ENCODE measurements around the gene ATP10B.
"Not testable (repeated sequence)": the region's sequence is repeated elsewhere in the genome, so short reads cannot be mapped to it uniquely, and the experiment has no call there.

ATP10B gene

GRCh38 chr5:160757194-160757593 is 94.8 kb downstream of the ATP10B start:
- no peak for DNase-seq (ENCODE audit: low read depth)

GRCh38 chr5:160750938-160751657 is 100.9 kb downstream of the ATP10B start:
- no peak for DNase-seq (ENCODE audit: low read depth)

- no peak for DNase-seq (ENCODE audit: low read depth)
Measured at GRCh38 chr5:160749682-160750081, 102.3 kb downstream of the ATP10B start.

- DNase-seq (ENCODE audit: low read depth), result no peak
Measured at GRCh38 chr5:160749026-160749425, 103.0 kb downstream of the ATP10B start.

- no peak for DNase-seq (ENCODE audit: low read depth)
Measured at GRCh38 chr5:160747987-160748386, 104.0 kb downstream of the ATP10B start.

GRCh38 chr5:160747559-160747958 is 104.5 kb downstream of the ATP10B start:
- DNase-seq (ENCODE audit: low read depth), result no peak

- no peak for DNase-seq (ENCODE audit: low read depth)
Measured at GRCh38 chr5:160744268-160745101, 107.5 kb downstream of the ATP10B start.

GRCh38 chr5:160743027-160743426 is 109.0 kb downstream of the ATP10B start:
- no peak for DNase-seq (ENCODE audit: low read depth)

- no peak for DNase-seq (ENCODE audit: low read depth)
Measured at GRCh38 chr5:160742446-160742845, 109.6 kb downstream of the ATP10B start.

GRCh38 chr5:160727296-160727997 is 124.6 kb downstream of the ATP10B start:
- DNase-seq (ENCODE audit: low read depth), result no peak

- DNase-seq (ENCODE audit: low read depth), result no peak
Measured at GRCh38 chr5:160726721-160727120, 125.3 kb downstream of the ATP10B start.

GRCh38 chr5:160720822-160721221 is 131.2 kb downstream of the ATP10B start:
- DNase-seq (ENCODE audit: low read depth), result no peak

GRCh38 chr5:160715508-160715907 is 136.5 kb downstream of the ATP10B start:
- DNase-seq (ENCODE audit: low read depth), result not testable (repeated sequence)

GRCh38 chr5:160703547-160704189 is 148.3 kb downstream of the ATP10B start:
- no peak for DNase-seq (ENCODE audit: low read depth)

- DNase-seq (ENCODE audit: low read depth), result no peak
Measured at GRCh38 chr5:160702934-160703333, 149.1 kb downstream of the ATP10B start.

GRCh38 chr5:160702311-160702803 is 149.7 kb downstream of the ATP10B start:
- DNase-seq (ENCODE audit: low read depth), result no peak

GRCh38 chr5:160701403-160701802 is 150.6 kb downstream of the ATP10B start:
- no peak for DNase-seq (ENCODE audit: low read depth)

GRCh38 chr5:160699301-160699700 is 152.7 kb downstream of the ATP10B start:
- DNase-seq (ENCODE audit: low read depth), result no peak

- DNase-seq (ENCODE audit: low read depth), result no peak
Measured at GRCh38 chr5:160697281-160697680, 154.7 kb downstream of the ATP10B start.

- DNase-seq (ENCODE audit: low read depth), result no peak
Measured at GRCh38 chr5:160694896-160695295, 157.1 kb downstream of the ATP10B start.

GRCh38 chr5:160693831-160694465 is 158.1 kb downstream of the ATP10B start:
- DNase-seq (ENCODE audit: low read depth), result no peak

GRCh38 chr5:160692271-160692670 is 159.7 kb downstream of the ATP10B start:
- no peak for DNase-seq (ENCODE audit: low read depth)
